ENCODE data around the gene PSMD13. TPM values are rescaled to one million over a fixed set of nuclear protein-coding genes. Genes with fewer than 3 reads are reported as not detected.
A peak's percentile ranks its signal among the peaks of the same experiment; 100 is the strongest.

The PSMD13 gene
- total RNA-seq, 1 experiment from 2014 or later = 141 TPM

DNA sequence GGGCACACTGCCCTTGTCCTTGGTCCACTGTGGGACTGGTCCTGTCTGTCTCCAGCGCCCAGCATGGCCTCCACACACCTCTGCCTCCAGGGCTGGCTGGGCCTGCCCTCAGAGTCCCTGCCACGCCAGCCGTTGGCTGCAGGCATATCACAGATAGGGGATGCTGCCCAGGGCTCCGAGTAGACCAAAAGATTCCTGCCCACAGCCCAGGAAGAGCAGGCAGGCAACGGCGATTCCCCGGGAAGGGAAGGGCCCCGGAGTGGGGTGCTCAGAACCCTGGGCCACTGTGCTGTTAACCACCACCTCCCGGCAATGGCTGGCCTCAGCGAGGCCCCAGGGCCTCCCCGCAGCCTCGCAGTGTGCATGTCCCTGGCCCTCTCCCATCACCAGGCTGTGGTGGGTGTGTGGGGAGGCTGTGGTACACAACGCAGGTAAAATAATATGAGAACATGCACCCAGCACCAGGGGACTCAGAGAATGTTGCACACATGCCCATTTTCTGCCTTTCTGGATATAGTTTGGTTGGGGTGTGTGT lies 60.3 kb downstream of the PSMD13 start:
- Histone ChIP-seq H2AK5ac (ENCODE audit: insufficient read length, low read length) (no peak overlapping the region), H2AFZ (ENCODE audit: low read length) (no peak overlapping the region), H2BK12ac (ENCODE audit: insufficient read length, low read depth, low read length) (no peak overlapping the region), H4K91ac (ENCODE audit: insufficient read length, low read depth, low read length) (no peak overlapping the region), H3K4me2 (ENCODE audit: insufficient read depth, insufficient read length, low read length) (no peak overlapping the region), H2BK5ac (ENCODE audit: insufficient read length, low read length) (no peak overlapping the region), H3K14ac (ENCODE audit: insufficient read depth, low read length) (peak overlapping the region; percentile 2; the same call in 1 of the 2 replicates), H3K79me2 (ENCODE audit: insufficient read depth, low read length) (no peaks in the 10 kb centered on the region), H3K4ac (ENCODE audit: low read depth, low read length) (no peak overlapping the region), H4K5ac (ENCODE audit: insufficient read length, low read depth, low read length) (no peak overlapping the region), H3K56ac (ENCODE audit: insufficient read length, low read depth, low read length) (no peak overlapping the region), H3K4me1 (ENCODE audit: insufficient read depth, low read length) (peaks cover 4% of the 10 kb centered on the region; the same call in 1 of the 2 replicates), H3K27me3 (ENCODE audit: insufficient read depth, low read length) (no peaks in the 10 kb centered on the region), H3K79me1 (ENCODE audit: insufficient read depth, low read depth, low read length, poor library complexity, severe bottlenecking) (no peaks in the 10 kb centered on the region), H2BK20ac (ENCODE audit: low read depth, low read length, poor library complexity, severe bottlenecking) (no peak overlapping the region), H4K20me1 (ENCODE audit: control insufficient read depth, insufficient read depth, insufficient read length) (no peaks in the 10 kb centered on the region), H3K18ac (ENCODE audit: insufficient read length, low read depth, low read length) (no peak overlapping the region), H3K23ac (ENCODE audit: insufficient read length, low read depth, low read length) (no peak overlapping the region), H2BK15ac (ENCODE audit: low read depth, low read length) (no peak overlapping the region), H3K27ac (ENCODE audit: insufficient read length, low read depth, low read length) (no peak overlapping the region), H2BK120ac (ENCODE audit: low read depth, low read length, poor library complexity, severe bottlenecking) (no peak overlapping the region), H3K9me3 (ENCODE audit: control insufficient read depth, low read depth, low read length) (no peaks in the 10 kb centered on the region), H3K9ac (ENCODE audit: extremely low read depth, insufficient read length, low read length) (no peak overlapping the region), H4K8ac (replicated peaks; ENCODE audit: insufficient read length, low read depth, low read length) (no peak overlapping the region), H3K23me2 (ENCODE audit: insufficient read length, low read depth, low read length, poor library complexity, severe bottlenecking) (no peaks in the 10 kb centered on the region), H3T11ph (ENCODE audit: low read length) (no peak overlapping the region)
- Mint-ChIP-seq H3K4me3 (no peak overlapping the region; a peak in 1 of 5 replicates), H3K27ac (peak overlapping the region; percentile 64 to 76 (median 72); a peak in 3 of 7 replicates), H3K9me3 (no peaks in the 10 kb centered on the region), H3K4me1 (peaks cover 20 to 31% of the 10 kb centered on the region in 2 experiments), H3K36me3 (ENCODE audit: insufficient read depth in 1 of 3, low read depth in 3 of 3) (peaks cover 10 to 29% (median 15%) of the 10 kb centered on the region in 3 experiments), H3K27me3 (ENCODE audit: low read depth) (no peaks in the 10 kb centered on the region)
- DNase-seq = no peak
- TF ChIP-seq, protein P1, sequence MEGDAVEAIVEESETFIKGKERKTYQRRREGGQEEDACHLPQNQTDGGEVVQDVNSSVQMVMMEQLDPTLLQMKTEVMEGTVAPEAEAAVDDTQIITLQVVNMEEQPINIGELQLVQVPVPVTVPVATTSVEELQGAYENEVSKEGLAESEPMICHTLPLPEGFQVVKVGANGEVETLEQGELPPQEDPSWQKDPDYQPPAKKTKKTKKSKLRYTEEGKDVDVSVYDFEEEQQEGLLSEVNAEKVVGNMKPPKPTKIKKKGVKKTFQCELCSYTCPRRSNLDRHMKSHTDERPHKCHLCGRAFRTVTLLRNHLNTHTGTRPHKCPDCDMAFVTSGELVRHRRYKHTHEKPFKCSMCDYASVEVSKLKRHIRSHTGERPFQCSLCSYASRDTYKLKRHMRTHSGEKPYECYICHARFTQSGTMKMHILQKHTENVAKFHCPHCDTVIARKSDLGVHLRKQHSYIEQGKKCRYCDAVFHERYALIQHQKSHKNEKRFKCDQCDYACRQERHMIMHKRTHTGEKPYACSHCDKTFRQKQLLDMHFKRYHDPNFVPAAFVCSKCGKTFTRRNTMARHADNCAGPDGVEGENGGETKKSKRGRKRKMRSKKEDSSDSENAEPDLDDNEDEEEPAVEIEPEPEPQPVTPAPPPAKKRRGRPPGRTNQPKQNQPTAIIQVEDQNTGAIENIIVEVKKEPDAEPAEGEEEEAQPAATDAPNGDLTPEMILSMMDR (conservative IDR thresholded peaks at IDR 0.05) = no peak
- no CpG with 5 or more reads among the region's 13 CpGs for WGBS (ENCODE audit: extremely low coverage, insufficient read length, low lambda C conversion rate)

All from H9 (cell line).